Measurements from ENCODE around the gene MPV17L2. TPM values are rescaled to one million over a fixed set of nuclear protein-coding genes. Genes with fewer than 3 reads are reported as not detected.

The MPV17L2 gene
- 9.7 TPM in 2 replicates for total RNA-seq

DNA sequence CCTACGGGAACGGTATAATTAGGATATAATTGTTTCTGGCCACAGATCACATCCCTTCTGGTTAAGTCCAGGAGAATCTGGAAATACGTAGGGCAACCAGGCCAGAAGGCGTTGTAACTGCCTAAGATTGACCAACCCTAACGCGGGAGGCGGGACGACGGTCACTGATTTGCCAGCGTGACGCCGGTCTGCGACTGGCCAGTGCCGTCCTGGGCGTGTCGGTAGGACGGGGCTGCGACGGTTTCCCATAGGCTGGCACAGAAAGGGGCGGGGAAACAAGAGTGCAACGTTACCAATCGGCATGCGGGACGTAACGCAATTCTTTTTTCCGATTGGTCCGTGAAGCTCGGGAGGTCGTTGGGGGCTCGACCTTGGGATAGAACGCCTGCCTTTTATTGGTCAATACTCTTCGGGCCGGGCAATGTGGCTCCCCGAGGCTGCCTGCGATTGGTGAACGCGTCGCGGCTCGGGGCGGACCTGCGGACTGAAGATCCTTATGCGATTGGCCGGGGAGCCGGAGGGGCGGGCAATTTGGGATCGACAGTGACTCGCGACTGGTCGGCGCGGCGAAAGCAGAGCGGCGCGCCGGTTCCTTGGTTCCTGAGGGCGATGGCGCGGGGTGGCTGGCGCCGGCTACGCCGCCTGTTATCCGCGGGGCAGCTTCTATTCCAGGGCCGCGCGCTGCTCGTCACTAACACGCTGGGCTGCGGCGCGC is at the start of gene MPV17L2:
TSS of gene MPV17L2 (plus strand) at position 546 of the 715 bp plus-strand sequence. CDS start at position 610, 64 bp downstream.

DNA sequence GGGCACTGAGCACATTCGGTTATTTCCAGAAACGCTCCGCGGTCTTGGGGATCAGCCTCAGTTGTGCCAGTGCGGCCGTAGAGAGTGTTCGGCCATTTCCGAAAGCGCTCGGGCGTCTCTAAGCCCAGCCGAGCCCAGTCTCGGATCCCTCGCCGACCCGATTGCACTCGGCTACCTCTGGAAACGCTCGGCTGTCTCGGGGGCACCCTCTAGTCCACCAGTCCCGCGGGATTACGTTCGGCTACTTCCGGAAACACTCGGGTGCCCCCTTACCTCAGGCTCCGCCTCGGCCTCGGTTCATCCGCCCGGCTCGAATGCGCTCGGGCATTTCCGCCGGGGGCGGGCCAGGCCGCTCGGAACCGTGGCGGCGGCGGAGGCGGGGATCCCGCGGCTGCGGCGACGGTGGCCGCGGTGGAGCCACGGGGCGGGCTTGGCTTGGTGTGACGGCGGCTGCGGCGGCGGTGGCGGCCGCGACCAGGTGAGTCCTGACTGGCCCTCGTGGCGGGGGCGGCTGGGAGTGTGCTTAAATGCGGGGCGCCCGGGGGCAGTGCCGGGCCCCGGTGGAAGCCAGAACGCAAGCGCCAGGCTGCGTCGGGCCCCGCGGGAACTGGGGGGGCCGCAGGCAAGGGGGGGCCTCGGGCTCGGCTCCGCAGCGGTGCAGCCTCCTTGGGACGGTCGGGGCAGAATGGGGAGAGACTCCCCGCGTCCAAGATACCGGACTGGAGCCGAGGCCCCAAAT is 40.0 kb upstream of the MPV17L2 start, which contains the start of gene PIK3R2:
TSS of gene PIK3R2 (plus strand) at position 347 of the 739 bp plus-strand sequence. CDS start 2,717 bp downstream, outside the sequence.

DNA sequence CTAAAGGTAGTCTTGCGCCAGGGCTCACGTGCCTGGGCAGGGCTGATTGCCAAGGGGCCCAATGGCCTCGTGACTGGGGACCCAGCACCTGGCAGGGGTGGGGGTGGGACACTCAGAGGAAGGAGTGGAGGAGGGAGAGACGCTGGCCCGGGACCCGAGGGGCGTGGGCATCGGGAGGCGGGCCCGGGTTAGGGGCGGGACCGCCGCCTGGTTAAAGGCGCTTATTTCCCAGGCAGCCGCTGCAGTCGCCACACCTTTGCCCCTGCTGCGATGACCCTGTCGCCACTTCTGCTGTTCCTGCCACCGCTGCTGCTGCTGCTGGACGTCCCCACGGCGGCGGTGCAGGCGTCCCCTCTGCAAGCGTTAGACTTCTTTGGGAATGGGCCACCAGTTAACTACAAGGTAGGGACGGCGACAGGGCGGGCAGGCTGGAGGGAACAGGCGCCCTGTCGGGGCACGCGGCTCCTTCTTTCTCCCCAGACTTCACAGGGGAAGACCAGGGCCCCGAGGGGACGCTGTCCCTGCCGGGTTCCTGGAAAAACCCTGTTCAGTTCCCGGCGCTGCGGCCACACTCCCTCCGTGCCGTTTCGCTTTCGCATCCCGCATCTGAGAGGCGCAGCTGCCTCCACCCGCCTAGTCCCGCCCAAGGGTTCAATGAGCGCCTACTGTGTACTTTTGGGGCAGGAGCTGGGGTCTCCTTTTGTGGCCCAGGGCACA is 19.3 kb upstream of the MPV17L2 start, which contains the start of gene IFI30:
TSS of gene IFI30 (plus strand) at position 242 of the 717 bp plus-strand sequence. CDS start at position 271, 29 bp downstream.

DNA sequence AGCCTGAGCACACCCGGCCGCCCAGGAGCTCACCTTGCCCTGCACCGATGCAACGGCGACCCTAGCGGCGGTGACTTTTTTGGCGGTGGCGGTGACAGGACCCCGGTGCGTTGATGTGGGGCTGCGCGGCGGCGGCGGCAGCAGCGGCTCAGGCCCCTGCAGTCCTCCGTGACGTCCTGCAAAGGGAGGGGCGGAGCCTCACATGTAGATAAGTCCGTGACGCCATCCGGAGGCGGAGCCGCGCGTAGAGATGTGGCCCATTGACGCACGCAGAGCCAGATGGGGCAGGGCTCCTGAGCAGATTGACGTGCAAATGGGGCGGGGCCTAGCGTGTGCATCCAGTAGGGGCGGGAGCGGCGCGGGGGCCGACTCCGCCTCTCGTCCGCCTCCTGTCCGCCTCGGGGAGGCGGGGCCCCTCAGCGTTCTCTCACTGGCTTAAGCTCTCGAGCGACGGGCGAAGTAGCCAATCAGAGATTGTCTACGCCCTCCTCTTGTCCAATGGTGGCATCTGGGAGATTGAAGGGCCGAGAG is 10.9 kb downstream of the MPV17L2 start, which contains the start of gene RAB3A:
TSS of gene RAB3A (minus strand) at position 180 of the 531 bp plus-strand sequence. CDS start 1,302 bp downstream, outside the sequence.

DNA sequence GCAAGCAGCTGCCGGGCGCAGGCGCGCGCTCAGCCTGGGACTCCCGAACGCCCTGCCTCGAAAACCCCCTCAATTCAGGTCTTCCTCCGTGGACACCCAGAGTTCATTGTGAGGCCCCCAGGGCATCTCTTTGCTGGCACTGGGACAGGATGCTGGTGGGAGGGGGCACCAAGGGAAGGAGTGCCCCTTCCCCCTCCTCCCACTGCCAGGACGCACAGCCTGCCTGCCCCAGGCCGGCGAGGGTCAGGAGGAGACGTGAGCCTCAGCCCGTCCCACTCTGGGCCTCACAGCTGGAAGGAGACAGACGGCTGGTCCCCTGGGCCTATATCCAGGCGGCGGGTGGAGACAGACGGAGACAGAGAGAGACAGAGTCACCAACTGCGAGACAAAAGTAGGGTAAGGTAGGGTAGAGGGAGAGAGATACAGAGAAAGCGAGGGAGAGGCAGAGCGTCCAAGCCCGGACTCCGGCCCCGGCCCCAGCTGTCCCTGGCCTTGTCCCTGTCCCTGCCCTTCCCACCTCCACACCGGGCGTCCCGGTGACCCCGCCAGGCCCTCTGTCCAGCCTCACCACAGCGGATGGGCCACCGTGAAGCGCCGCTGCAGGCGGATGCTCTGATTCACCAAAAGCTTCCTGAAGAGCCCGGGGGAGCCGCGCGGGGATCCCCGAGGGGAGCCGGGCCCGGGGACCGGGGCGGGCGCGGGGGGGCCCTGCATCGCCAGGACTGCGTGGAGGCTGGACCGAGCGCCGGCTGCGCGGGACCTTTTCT is 32.9 kb downstream of the MPV17L2 start, which contains the start of gene PDE4C:
TSS of gene PDE4C (minus strand) at position 737 of the 767 bp plus-strand sequence. CDS start at position 714, 23 bp downstream.

Small RNAs within 50 kb of the gene (small RNA-seq; reads per million reads assigned to genes)
- gene IFI30: not detected

Other genes starting within 250 kb of the MPV17L2 start
- gene KCNN1, start 226.1 kb upstream of the MPV17L2 start, total RNA-seq: 0.24 TPM in 1 of 2 replicates, not detected in the other
- 11.0 and 12.3 TPM in 2 replicates for gene ARRDC2, start 185.0 kb upstream of the MPV17L2 start, total RNA-seq
- gene IL12RB1, start 106.3 kb upstream of the MPV17L2 start, total RNA-seq: 1.6 and 1.8 TPM in 2 replicates
- gene MAST3, start 95.4 kb upstream of the MPV17L2 start, total RNA-seq: 3.2 and 3.6 TPM in 2 replicates
- 43.5 and 45.8 TPM in 2 replicates for gene PIK3R2, start 40.1 kb upstream of the MPV17L2 start, total RNA-seq
- 25.2 and 33.3 TPM in 2 replicates for gene IFI30, start 19.4 kb upstream of the MPV17L2 start, total RNA-seq
- 0.73 and 1.6 TPM in 2 replicates for gene RAB3A, start 10.8 kb downstream of the MPV17L2 start, total RNA-seq
- 0.12 and 0.16 TPM in 2 replicates for gene PDE4C, start 33.2 kb downstream of the MPV17L2 start, total RNA-seq
- 3.6 and 4.1 TPM in 2 replicates for gene IQCN, start 81.2 kb downstream of the MPV17L2 start, total RNA-seq
- gene JUND, start 88.4 kb downstream of the MPV17L2 start, total RNA-seq: 135 and 138 TPM in 2 replicates
- gene LSM4, start 129.9 kb downstream of the MPV17L2 start, total RNA-seq: 66.2 and 72.9 TPM in 2 replicates
- 31.0 and 34.2 TPM in 2 replicates for gene PGPEP1, start 147.4 kb downstream of the MPV17L2 start, total RNA-seq
- 4.5 and 4.9 TPM in 2 replicates for gene GDF15, start 192.9 kb downstream of the MPV17L2 start, total RNA-seq
- gene LRRC25, start 204.4 kb downstream of the MPV17L2 start, total RNA-seq: not detected in 2 replicates
- gene SSBP4, start 226.2 kb downstream of the MPV17L2 start, total RNA-seq: 96.4 and 97.5 TPM in 2 replicates
- gene ISYNA1, start 244.9 kb downstream of the MPV17L2 start, total RNA-seq: 13.7 and 15.1 TPM in 2 replicates

All from hair follicle dermal papilla cell (primary cell).